HepG2 (cell line): Measurements from ENCODE around the gene G6PC3. TPM values are rescaled to one million over a fixed set of nuclear protein-coding genes. Genes with fewer than 3 reads are reported as not detected.
A peak's percentile ranks its signal among the peaks of the same experiment; 100 is the strongest.

ENCODE experiments used
- ATAC-seq: fragments of 200-7000 bp; cut with Tn5 transposase; 3 replicates; pipeline ENCODE4 v1.9.1; 2020; ENCODE audit warnings: mild to moderate bottlenecking, moderate library complexity
- BruUV-seq: library from RNA; stranded (reverse); fragments of 400-500 nt; replicated peaks from 2 replicates; lab custom pipeline; 2021; lab: Mats Ljungman, UMichigan
- CTCF ChIA-PET: fragments of 300-600 bp; formaldehyde crosslinking; extraction: SDS; loops from one replicate; lab custom pipeline; 2021; ENCODE audit warnings: low total read pairs, inconsistent platforms, low intra/inter-chr PET ratio; lab: Yijun Ruan, JAX
- POLR2A ChIA-PET: fragments of 350-600 bp; sonication (Branson Sonifier 250); formaldehyde crosslinking; loops from one replicate; lab custom pipeline; 2020; ENCODE audit warnings: antibody characterized with exemption, inconsistent platforms; lab: Yijun Ruan, JAX
- DNase-seq: peaks from one replicate; pipeline ENCODE4 v3.0.0-alpha.2; 2015; ENCODE audit warnings: low spot score
- FAIRE-seq: peaks from 3 replicates; lab custom pipeline; 2011; peaks lifted over from hg19 to GRCh38; lab: Jason Lieb, UNC
- H2AFZ ChIP-seq: one replicate; pipeline ENCODE4 v1.6.1; 2011; ENCODE audit warnings: low read length, inconsistent platforms
- H3K27ac ChIP-seq: fragments of 300-600 bp; 3 replicates; pipeline ENCODE4 v1.8.0; 2011; ENCODE audit warnings: mixed run types, mild to moderate bottlenecking, mixed read lengths, low read length, inconsistent platforms; ENCODE audit not compliant: insufficient read depth; ENCODE audit errors: extremely low read length
- H3K27me3 ChIP-seq, 2 experiments: fragments of 200-600 bp in 1 of 2; 2 replicates in 1 of 2; 3 replicates in 1 of 2; pipeline versions ENCODE4 v1.6.0 to v1.8.0; 2011; ENCODE audit warnings: low read length in 2 of 2, mild to moderate bottlenecking in 2 of 2, moderate library complexity in 2 of 2, inconsistent platforms in 1 of 2; ENCODE audit not compliant: insufficient read depth in 2 of 2, control insufficient read depth in 1 of 2
- H3K36me3 ChIP-seq, 2 experiments: fragments of 200-600 bp in 1 of 2; replicated peaks in 1 of 2; 2 replicates in 1 of 2; 3 replicates in 1 of 2; pipeline versions ENCODE4 v1.5.1 to v1.8.0; 2011; ENCODE audit warnings: low read length in 2 of 2, inconsistent platforms in 1 of 2; ENCODE audit not compliant: insufficient read depth in 2 of 2, control insufficient read depth in 1 of 2
- H3K4me1 ChIP-seq: 2 replicates; pipeline ENCODE4 v1.5.1; 2012; ENCODE audit warnings: low read length, inconsistent platforms; ENCODE audit not compliant: insufficient read depth
- H3K4me2 ChIP-seq: 2 replicates; pipeline ENCODE4 v1.6.0; 2011; ENCODE audit warnings: low read depth, low read length, inconsistent platforms
- H3K4me3 ChIP-seq, 3 experiments: fragments of 200-600 bp in 1 of 3; sonication (generic), shearing (Covaris generic) in 1 of 3; replicated peaks in 1 of 3; 2 replicates each; pipeline ENCODE4 v1.5.1; 2011 to 2016; ENCODE audit warnings: low read length in 3 of 3, inconsistent platforms in 2 of 3, low read depth in 2 of 3, mild to moderate bottlenecking in 2 of 3, control low read depth in 1 of 3, mixed read lengths in 1 of 3; ENCODE audit not compliant: insufficient read depth in 1 of 3
- H3K79me2 ChIP-seq: one replicate; pipeline ENCODE4 v1.6.1; 2011; ENCODE audit warnings: low read length, inconsistent platforms; ENCODE audit not compliant: insufficient read depth
- H3K9ac ChIP-seq: 2 replicates; pipeline ENCODE4 v1.6.0; 2011; ENCODE audit warnings: mild to moderate bottlenecking, low read depth, low read length, inconsistent platforms; ENCODE audit not compliant: insufficient read depth
- H3K9me3 ChIP-seq: 2 replicates; pipeline ENCODE4 v1.5.1; 2012; ENCODE audit warnings: mild to moderate bottlenecking, low read length
- H4K20me1 ChIP-seq: 2 replicates; pipeline ENCODE4 v1.6.0; 2011; ENCODE audit warnings: inconsistent platforms, mild to moderate bottlenecking, low read length, moderate library complexity; ENCODE audit not compliant: insufficient read depth
- HNRNPL ChIP-seq: fragments of 200-400 bp; formaldehyde crosslinking; IDR thresholded peaks from 2 replicates; pipeline ENCODE4 v1.6.1; 2017; ENCODE audit warnings: mild to moderate bottlenecking, low read depth, low read length
- NAIF1 ChIP-seq: sonication (generic); formaldehyde crosslinking; IDR thresholded peaks from 2 replicates; pipeline ENCODE4 v1.5.0; 2020; ENCODE audit warnings: mild to moderate bottlenecking, missing genetic modification reagents, borderline replicate concordance
- NR2F1 ChIP-seq, 2 experiments: fragments of 450-650 bp in 1 of 2; formaldehyde crosslinking in 1 of 2; IDR thresholded peaks; 2 replicates each; pipeline versions ENCODE4 v1.5.0 to v1.6.1; 2016 to 2020; ENCODE audit warnings: mild to moderate bottlenecking in 1 of 2, missing compliant biosample characterization in 1 of 2, missing genetic modification reagents in 1 of 2, moderate library complexity in 1 of 2
- SMC3 ChIP-seq: IDR thresholded peaks from 2 replicates; pipeline ENCODE4 v1.6.1; 2011; ENCODE audit warnings: low read length, improper control_type of control experiment
- SRSF9 ChIP-seq: fragments of 200-400 bp; formaldehyde crosslinking; IDR thresholded peaks from 2 replicates; pipeline ENCODE4 v1.6.1; 2018; ENCODE audit warnings: borderline replicate concordance, mild to moderate bottlenecking, low read depth, low read length; ENCODE audit not compliant: insufficient read depth, poor library complexity, severe bottlenecking
- ZMYM3 ChIP-seq: sonication (generic); formaldehyde crosslinking; IDR thresholded peaks from 2 replicates; pipeline ENCODE4 v1.5.1; 2020; ENCODE audit warnings: mild to moderate bottlenecking, missing genetic modification reagents
- ZNF17 ChIP-seq: sonication (generic); formaldehyde crosslinking; IDR thresholded peaks from 2 replicates; pipeline ENCODE4 v1.5.0; 2020; ENCODE audit warnings: mild to moderate bottlenecking, missing genetic modification reagents
- ZNF20 ChIP-seq: sonication (generic); formaldehyde crosslinking; IDR thresholded peaks from 2 replicates; pipeline ENCODE4 v1.4.0; 2020; ENCODE audit warnings: mild to moderate bottlenecking, moderate library complexity, missing genetic modification reagents
- ZNF549 ChIP-seq: sonication (generic); formaldehyde crosslinking; IDR thresholded peaks from 2 replicates; pipeline ENCODE4 v1.5.0; 2020; ENCODE audit warnings: missing genetic modification reagents
- ZNF572 ChIP-seq: sonication (generic); formaldehyde crosslinking; IDR thresholded peaks from 2 replicates; pipeline ENCODE4 v1.5.1; 2020; ENCODE audit warnings: mild to moderate bottlenecking, missing genetic modification reagents
- ZNF577 ChIP-seq: sonication (generic); formaldehyde crosslinking; IDR thresholded peaks from 2 replicates; pipeline ENCODE4 v1.4.0; 2020; ENCODE audit warnings: mild to moderate bottlenecking, low read depth, missing genetic modification reagents, borderline replicate concordance
- WGBS: methylation state at CpG from one replicate; pipeline ENCODE4 v1.1.6; 2017; ENCODE audit warnings: low lambda C conversion rate; 5-methylcytosine and 5-hydroxymethylcytosine counted together
- in situ Hi-C: cut with HindIII; loops from 2 replicates; pipeline ENCODE4 v1.10.0; 2017; ENCODE audit warnings: low pct_unique_long_range_greater_than_20kb; ENCODE audit not compliant: extremely low pct_ligation_motif_present
- intact Hi-C: fragments of 100-400 bp; cut with micrococcal nuclease; formaldehyde crosslinking; loops from one replicate; pipeline ENCODE4 v1.10.0; 2022; ENCODE audit not compliant: unreplicated experiment
- polyA plus RNA-seq, 8 experiments: library from polyadenylated mRNA; depleted of rRNA in 3 of 8; stranded (reverse) in 7 of 8; unstranded in 1 of 8; fragments of >200 nt; fragmentation: Illumina TruSeq in 4 of 8; extraction: Trizol in 4 of 8; gene quantifications; 2 replicates each; pipeline versions ENCODE4 v1.2.1 to v1.2.3, GENCODE V29; 2011 to 2016; ENCODE audit warnings: low read depth in 4 of 8, missing spikeins in 1 of 8, mixed read lengths in 1 of 8; ENCODE audit not compliant: insufficient read depth in 1 of 8
- total RNA-seq, 5 experiments: library from RNA; depleted of rRNA; stranded (reverse); fragments of >200 nt; fragmentation: Illumina TruSeq; extraction: Trizol; gene quantifications; 2 replicates each; pipeline ENCODE4 v1.2.3, GENCODE V29; 2016; ENCODE audit warnings: low read depth in 1 of 5

G6PC3 gene
- total and polyA plus RNA-seq, 2 of the 13 experiments (the other 11 are each of a cell fraction or from before 2014, with no cell fraction given) = 38.5 to 75.8 TPM

GRCh38 chr17:44118427-44119050 lies 48.0 kb downstream of the G6PC3 start:
- Histone ChIP-seq H2AFZ (no peak overlapping the region), H3K4me2 (no peak overlapping the region), H3K9ac (no peak overlapping the region), H3K4me3 (no peak overlapping the region), H4K20me1 (peaks cover 37% of the 10 kb centered on the region; the same call in 1 of the 2 replicates), H3K4me1 (peaks cover 43% of the 10 kb centered on the region), H3K9me3 (no peaks in the 10 kb centered on the region), H3K27ac (no peak overlapping the region), H3K27me3 (peaks cover 2 to 11% of the 10 kb centered on the region in 2 experiments; a peak in 2 of 5 replicates), H3K36me3 (no peaks in the 10 kb centered on the region; a peak in 2 of 5 replicates), H3K79me2 (peaks cover 3% of the 10 kb centered on the region)
- TF ChIP-seq SMC3 (0 out of 2 replicates have a peak, but pooled peaks have one; percentile 9), NR2F1 (CRISPR knock-in tag; IDR thresholded peaks at IDR 0.05) (no peak), ZNF549 (CRISPR knock-in tag) (no peak), ZNF17 (CRISPR knock-in tag) (no peak), SRSF9 (no peak), ZNF20 (CRISPR knock-in tag) (no peak)
- ATAC-seq (no peak), DNase-seq (no peak), FAIRE-seq (no peak)
- POLR2A ChIA-PET = interaction anchor here (1.7 kb wide), 1 partner anchor 10 kb away, joined by 7 read pairs; no protein-coding TSS in a partner anchor
- 69% methylated on average over 10 of the region's 10 CpGs for WGBS
- CTCF ChIA-PET = interaction anchor here (0.8 kb wide), 1 partner anchor 36 kb away, joined by 3 read pairs; no protein-coding TSS in a partner anchor
- intact Hi-C loops = no loop called here
- no TSS peak for BruUV-seq
- in situ Hi-C loops = no loop called here

- H3K79me2 ChIP-seq = peaks cover 3% of the 10 kb centered on the region
- H2AFZ ChIP-seq = no peak overlapping the region
- WGBS = 54% methylated on average over 4 of the region's 5 CpGs
- no peak overlapping the region for H3K9ac ChIP-seq
- H3K27me3 ChIP-seq = peaks cover 2 to 11% of the 10 kb centered on the region in 2 experiments; a peak in 2 of 5 replicates
- no peak overlapping the region for H3K27ac ChIP-seq
- peaks cover 38% of the 10 kb centered on the region for H3K4me1 ChIP-seq
- in situ Hi-C loops (no loop called here), intact Hi-C loops (no loop called here)
- FAIRE-seq (no peak), ATAC-seq (no peak), DNase-seq (no peak)
- ChIA-PET CTCF (interaction anchor here (0.8 kb wide), 1 partner anchor 36 kb away, joined by 3 read pairs; no protein-coding TSS in a partner anchor), POLR2A (no interaction called here)
- BruUV-seq = no TSS peak
- H3K4me3 ChIP-seq = no peak overlapping the region
- no peaks in the 10 kb centered on the region; a peak in 2 of 5 replicates for H3K36me3 ChIP-seq
- H3K4me2 ChIP-seq = no peak overlapping the region
- H3K9me3 ChIP-seq = no peaks in the 10 kb centered on the region
- peaks cover 37% of the 10 kb centered on the region; the same call in 1 of the 2 replicates for H4K20me1 ChIP-seq
- TF ChIP-seq ZNF572 (CRISPR knock-in tag) (no peak), NAIF1 (no peak), ZMYM3 (CRISPR knock-in tag) (no peak), HNRNPL (peak; percentile 61; the same call in 1 of the 2 replicates), ZNF577 (CRISPR knock-in tag) (no peak)
Observed at GRCh38 chr17:44119062-44119461, 48.5 kb downstream of the G6PC3 start.
